ENCODE results near the gene SMIM27. TPM values are rescaled to one million over a fixed set of nuclear protein-coding genes. Genes with fewer than 3 reads are reported as not detected.

Gene SMIM27
- total and polyA plus RNA-seq, 9 of the 15 experiments (the other 6 are each of a cell fraction or from before 2014, with no cell fraction given), result 2.9 to 16.1 (median 7.9) TPM

GRCh38 chr9:32518276-32518675 is 33.9 kb upstream of the SMIM27 start:
- no TSS peak for BruUV-seq (replicated peaks)
- 29% methylated on average over 1 of the region's 1 CpG for WGBS (ENCODE audit: insufficient coverage, low coverage, missing lambda C conversion rate)
- no peak for FAIRE-seq

More at GRCh38 chr9:32518276-32518675, 33.9 kb upstream of the SMIM27 start:
- Histone ChIP-seq H3K36me3 (ENCODE audit: control insufficient read depth, insufficient read depth, low read length) (no peaks in the 10 kb centered on the region), H3K27ac (ENCODE audit: extremely low read depth, low read depth, low read length) (no peak overlapping the region), H3K79me2 (ENCODE audit: control insufficient read depth, insufficient read depth, low read length) (no peaks in the 10 kb centered on the region), H3K4me2 (ENCODE audit: insufficient read depth, low read length) (no peak overlapping the region), H2AFZ (ENCODE audit: low read depth, low read length) (no peak overlapping the region), H3K27me3 (ENCODE audit: control insufficient read depth in 2 of 2, insufficient read depth in 2 of 2, low read length in 2 of 2) (no peaks in the 10 kb centered on the region), H3K4me3 (no peak overlapping the region), H3K9ac (ENCODE audit: insufficient read depth in 1 of 2, low read depth in 2 of 2, low read length in 2 of 2) (no peak overlapping the region), H3K4me1 (replicated peaks in 1 of 2; ENCODE audit: control insufficient read depth in 2 of 2, insufficient read depth in 2 of 2, low read length in 2 of 2) (peaks cover 0 to 4% of the 10 kb centered on the region in 2 experiments; a peak in 1 of 5 replicates), H3K9me3 (replicated peaks; ENCODE audit: control insufficient read depth, insufficient read depth, low read depth, low read length) (no peaks in the 10 kb centered on the region), H3K9me1 (ENCODE audit: control insufficient read depth, insufficient read depth, low read length) (no peaks in the 10 kb centered on the region), H4K20me1 (replicated peaks; ENCODE audit: control insufficient read depth, insufficient read depth, low read length) (no peaks in the 10 kb centered on the region)
- ChIA-PET CTCF (ENCODE audit: low intra/inter-chr PET ratio) (no interaction called here), POLR2A (no interaction called here)
- in situ Hi-C loops (cut with MboI), result no loop called here
- DNase-seq (ENCODE audit: extremely low read depth in 1 of 4, low spot score in 3 of 4) (no peak), ATAC-seq (no peak)
- intact Hi-C loops (cut with micrococcal nuclease), result no loop called here
- TF ChIP-seq POLR2H (tag; IDR thresholded peaks at IDR 0.05; ENCODE audit: low read depth) (no peak), ZNF75A (CRISPR knock-in tag; IDR thresholded peaks at IDR 0.05) (no peak), HMGXB4 (CRISPR knock-in tag; IDR thresholded peaks at IDR 0.05) (no peak), VEZF1 (CRISPR knock-in tag; IDR thresholded peaks at IDR 0.05) (no peak), FOXA1 (IDR thresholded peaks at IDR 0.05; ENCODE audit: borderline replicate concordance) (no peak), CREB1 (IDR thresholded peaks at IDR 0.05) (no peak), CREB1 (CRISPR knock-in tag; IDR thresholded peaks at IDR 0.05) (no peak), HOMEZ (CRISPR knock-in tag; IDR thresholded peaks at IDR 0.05) (no peak), CHCHD3 (CRISPR knock-in tag; IDR thresholded peaks at IDR 0.05) (no peak), CHD1 (IDR thresholded peaks at IDR 0.05; ENCODE audit: low read length) (no peak), NFIX (CRISPR knock-in tag; IDR thresholded peaks at IDR 0.05; ENCODE audit: low read depth) (no peak), NCOA4 (IDR thresholded peaks at IDR 0.05; ENCODE audit: partially characterized antibody) (no peak)
